ENCODE results near the gene LPO. TPM values are rescaled to one million over a fixed set of nuclear protein-coding genes. Genes with fewer than 3 reads are reported as not detected.

Gene LPO
- total and polyA plus RNA-seq, 2 donors = 0.09 to 0.23 TPM

GRCh38 chr17:58219789-58220183 lies 18.6 kb upstream of the LPO start:
- peak in 1 of 9 donors; percentile 2 for DNase-seq (ENCODE audit: low read depth in 6 of 9, low spot score in 9 of 9)
- Histone ChIP-seq H3K27me3 (ENCODE audit: control insufficient read depth in 2 of 2, insufficient read depth in 1 of 2, low read length in 1 of 2) (no peaks in the 10 kb centered on the region), H3K4me3 (ENCODE audit: low read length in 2 of 2) (peak overlapping the region; percentile 69 to 73), H3K27ac (ENCODE audit: low read depth in 1 of 2, low read length in 1 of 2) (peak overlapping the region; percentile 8 to 34), H3K4me1 (ENCODE audit: control insufficient read depth in 2 of 2, insufficient read depth in 2 of 2, low read length in 2 of 2) (peaks cover 5 to 13% of the 10 kb centered on the region in 2 donors), H3K9me3 (ENCODE audit: control insufficient read depth in 2 of 2, insufficient read depth in 1 of 2, low read length in 1 of 2) (no peaks in the 10 kb centered on the region), H3K36me3 (ENCODE audit: control insufficient read depth in 2 of 2, insufficient read depth in 2 of 2, low read length in 1 of 2) (peaks cover 0 to 6% of the 10 kb centered on the region in 2 donors)
- 73% methylated on average over 7 of the region's 7 CpGs for WGBS

GRCh38 chr17:58224315-58224714 lies 14.1 kb upstream of the LPO start:
- no peaks in the 10 kb centered on the region for H3K9me3 ChIP-seq (ENCODE audit: control insufficient read depth in 2 of 2, insufficient read depth in 1 of 2, low read length in 1 of 2)
- no peak overlapping the region for H3K4me3 ChIP-seq (ENCODE audit: low read length in 2 of 2)
- H3K27ac ChIP-seq (ENCODE audit: low read depth in 1 of 2, low read length in 1 of 2) = no peak overlapping the region
- no peaks in the 10 kb centered on the region for H3K36me3 ChIP-seq (ENCODE audit: control insufficient read depth in 2 of 2, insufficient read depth in 2 of 2, low read length in 1 of 2)
- no peak for DNase-seq (ENCODE audit: low read depth in 6 of 9, low spot score in 9 of 9)
- 63% methylated on average over 1 of the region's 1 CpG for WGBS
- H3K27me3 ChIP-seq (ENCODE audit: control insufficient read depth in 2 of 2, insufficient read depth in 1 of 2, low read length in 1 of 2) = peaks cover 0 to 7% of the 10 kb centered on the region in 2 donors
- H3K4me1 ChIP-seq (ENCODE audit: control insufficient read depth in 2 of 2, insufficient read depth in 2 of 2, low read length in 2 of 2) = peaks cover 5 to 8% of the 10 kb centered on the region in 2 donors

- WGBS = 94% methylated on average over 3 of the region's 3 CpGs
- Histone ChIP-seq H3K27me3 (ENCODE audit: control insufficient read depth in 2 of 2, insufficient read depth in 1 of 2, low read length in 1 of 2) (peaks cover 0 to 11% of the 10 kb centered on the region in 2 donors), H3K4me1 (ENCODE audit: control insufficient read depth in 2 of 2, insufficient read depth in 2 of 2, low read length in 2 of 2) (no peaks in the 10 kb centered on the region), H3K27ac (ENCODE audit: low read depth in 1 of 2, low read length in 1 of 2) (no peak overlapping the region), H3K36me3 (ENCODE audit: control insufficient read depth in 2 of 2, insufficient read depth in 2 of 2, low read length in 1 of 2) (no peaks in the 10 kb centered on the region), H3K4me3 (ENCODE audit: low read length in 2 of 2) (no peak overlapping the region), H3K9me3 (ENCODE audit: control insufficient read depth in 2 of 2, insufficient read depth in 1 of 2, low read length in 1 of 2) (no peaks in the 10 kb centered on the region)
- no peak for DNase-seq (ENCODE audit: low read depth in 6 of 9, low spot score in 9 of 9)
Measured at GRCh38 chr17:58227733-58228132, 10.7 kb upstream of the LPO start.

GRCh38 chr17:58228679-58229078 lies 9.7 kb upstream of the LPO start:
- DNase-seq (ENCODE audit: low read depth in 6 of 9, low spot score in 9 of 9) = no peak
- Histone ChIP-seq H3K4me3 (ENCODE audit: low read length in 2 of 2) (no peak overlapping the region), H3K27ac (ENCODE audit: low read depth in 1 of 2, low read length in 1 of 2) (no peak overlapping the region), H3K36me3 (ENCODE audit: control insufficient read depth in 2 of 2, insufficient read depth in 2 of 2, low read length in 1 of 2) (no peaks in the 10 kb centered on the region), H3K4me1 (ENCODE audit: control insufficient read depth in 2 of 2, insufficient read depth in 2 of 2, low read length in 2 of 2) (no peaks in the 10 kb centered on the region), H3K27me3 (ENCODE audit: control insufficient read depth in 2 of 2, insufficient read depth in 1 of 2, low read length in 1 of 2) (peaks cover 0 to 14% of the 10 kb centered on the region in 2 donors), H3K9me3 (ENCODE audit: control insufficient read depth in 2 of 2, insufficient read depth in 1 of 2, low read length in 1 of 2) (no peaks in the 10 kb centered on the region)
- WGBS = 66% methylated on average over 3 of the region's 3 CpGs

GRCh38 chr17:58229384-58229783 lies 9.0 kb upstream of the LPO start:
- 94% methylated on average over 1 of the region's 1 CpG for WGBS
- Histone ChIP-seq H3K36me3 (ENCODE audit: control insufficient read depth in 2 of 2, insufficient read depth in 2 of 2, low read length in 1 of 2) (no peaks in the 10 kb centered on the region), H3K4me1 (ENCODE audit: control insufficient read depth in 2 of 2, insufficient read depth in 2 of 2, low read length in 2 of 2) (no peaks in the 10 kb centered on the region), H3K27me3 (ENCODE audit: control insufficient read depth in 2 of 2, insufficient read depth in 1 of 2, low read length in 1 of 2) (peaks cover 0 to 18% of the 10 kb centered on the region in 2 donors), H3K4me3 (ENCODE audit: low read length in 2 of 2) (no peak overlapping the region), H3K9me3 (ENCODE audit: control insufficient read depth in 2 of 2, insufficient read depth in 1 of 2, low read length in 1 of 2) (no peaks in the 10 kb centered on the region), H3K27ac (ENCODE audit: low read depth in 1 of 2, low read length in 1 of 2) (no peak overlapping the region)
- no peak for DNase-seq (ENCODE audit: low read depth in 6 of 9, low spot score in 9 of 9)

- DNase-seq (ENCODE audit: low read depth in 6 of 9, low spot score in 9 of 9) = no peak
- 96% methylated on average over 4 of the region's 4 CpGs for WGBS
- Histone ChIP-seq H3K27ac (ENCODE audit: low read depth in 1 of 2, low read length in 1 of 2) (no peak overlapping the region), H3K9me3 (ENCODE audit: control insufficient read depth in 2 of 2, insufficient read depth in 1 of 2, low read length in 1 of 2) (no peaks in the 10 kb centered on the region), H3K4me1 (ENCODE audit: control insufficient read depth in 2 of 2, insufficient read depth in 2 of 2, low read length in 2 of 2) (no peaks in the 10 kb centered on the region), H3K4me3 (ENCODE audit: low read length in 2 of 2) (no peak overlapping the region), H3K36me3 (ENCODE audit: control insufficient read depth in 2 of 2, insufficient read depth in 2 of 2, low read length in 1 of 2) (no peaks in the 10 kb centered on the region), H3K27me3 (ENCODE audit: control insufficient read depth in 2 of 2, insufficient read depth in 1 of 2, low read length in 1 of 2) (peaks cover 0 to 18% of the 10 kb centered on the region in 2 donors)
Measured at GRCh38 chr17:58229881-58230280, 8.5 kb upstream of the LPO start.

- Histone ChIP-seq H3K4me3 (ENCODE audit: low read length in 2 of 2) (no peak overlapping the region), H3K27me3 (ENCODE audit: control insufficient read depth in 2 of 2, insufficient read depth in 1 of 2, low read length in 1 of 2) (peaks cover 0 to 33% of the 10 kb centered on the region in 2 donors), H3K36me3 (ENCODE audit: control insufficient read depth in 2 of 2, insufficient read depth in 2 of 2, low read length in 1 of 2) (no peaks in the 10 kb centered on the region), H3K4me1 (ENCODE audit: control insufficient read depth in 2 of 2, insufficient read depth in 2 of 2, low read length in 2 of 2) (no peaks in the 10 kb centered on the region), H3K9me3 (ENCODE audit: control insufficient read depth in 2 of 2, insufficient read depth in 1 of 2, low read length in 1 of 2) (no peaks in the 10 kb centered on the region), H3K27ac (ENCODE audit: low read depth in 1 of 2, low read length in 1 of 2) (no peak overlapping the region)
- 72% methylated on average over 2 of the region's 2 CpGs for WGBS
- DNase-seq (ENCODE audit: low read depth in 6 of 9, low spot score in 9 of 9) = no peak
Measured at GRCh38 chr17:58231641-58232040, 6.7 kb upstream of the LPO start.

GRCh38 chr17:58232707-58233156 lies 5.7 kb upstream of the LPO start:
- Histone ChIP-seq H3K27ac (ENCODE audit: low read depth in 1 of 2, low read length in 1 of 2) (no peak overlapping the region), H3K4me1 (ENCODE audit: control insufficient read depth in 2 of 2, insufficient read depth in 2 of 2, low read length in 2 of 2) (no peaks in the 10 kb centered on the region), H3K36me3 (ENCODE audit: control insufficient read depth in 2 of 2, insufficient read depth in 2 of 2, low read length in 1 of 2) (no peaks in the 10 kb centered on the region), H3K9me3 (ENCODE audit: control insufficient read depth in 2 of 2, insufficient read depth in 1 of 2, low read length in 1 of 2) (no peaks in the 10 kb centered on the region), H3K4me3 (ENCODE audit: low read length in 2 of 2) (no peak overlapping the region), H3K27me3 (ENCODE audit: control insufficient read depth in 2 of 2, insufficient read depth in 1 of 2, low read length in 1 of 2) (peaks cover 0 to 34% of the 10 kb centered on the region in 2 donors)
- WGBS = 70% methylated on average over 12 of the region's 12 CpGs
- peak in 1 of 9 donors; percentile 16 for DNase-seq (ENCODE audit: low read depth in 6 of 9, low spot score in 9 of 9)

- no peak overlapping the region for H3K4me3 ChIP-seq (ENCODE audit: low read length in 2 of 2)
- H3K4me1 ChIP-seq (ENCODE audit: control insufficient read depth in 2 of 2, insufficient read depth in 2 of 2, low read length in 2 of 2) = no peaks in the 10 kb centered on the region
- no peaks in the 10 kb centered on the region for H3K9me3 ChIP-seq (ENCODE audit: control insufficient read depth in 2 of 2, insufficient read depth in 1 of 2, low read length in 1 of 2)
- WGBS = 90% methylated on average over 3 of the region's 3 CpGs
- no peak for DNase-seq (ENCODE audit: low read depth in 6 of 9, low spot score in 9 of 9)
- no peak overlapping the region for H3K27ac ChIP-seq (ENCODE audit: low read depth in 1 of 2, low read length in 1 of 2)
- no peaks in the 10 kb centered on the region for H3K36me3 ChIP-seq (ENCODE audit: control insufficient read depth in 2 of 2, insufficient read depth in 2 of 2, low read length in 1 of 2)
- peaks cover 0 to 34% of the 10 kb centered on the region in 2 donors for H3K27me3 ChIP-seq (ENCODE audit: control insufficient read depth in 2 of 2, insufficient read depth in 1 of 2, low read length in 1 of 2)
Measured at GRCh38 chr17:58233543-58233942, 4.8 kb upstream of the LPO start.

- WGBS = 88% methylated on average over 3 of the region's 3 CpGs
- H3K4me3 ChIP-seq (ENCODE audit: low read length in 2 of 2) = no peak overlapping the region
- H3K27me3 ChIP-seq (ENCODE audit: control insufficient read depth in 2 of 2, insufficient read depth in 1 of 2, low read length in 1 of 2) = peaks cover 0 to 33% of the 10 kb centered on the region in 2 donors
- DNase-seq (ENCODE audit: low read depth in 6 of 9, low spot score in 9 of 9) = no peak
- H3K27ac ChIP-seq (ENCODE audit: low read depth in 1 of 2, low read length in 1 of 2) = no peak overlapping the region
- no peaks in the 10 kb centered on the region for H3K4me1 ChIP-seq (ENCODE audit: control insufficient read depth in 2 of 2, insufficient read depth in 2 of 2, low read length in 2 of 2)
- H3K9me3 ChIP-seq (ENCODE audit: control insufficient read depth in 2 of 2, insufficient read depth in 1 of 2, low read length in 1 of 2) = no peaks in the 10 kb centered on the region
- H3K36me3 ChIP-seq (ENCODE audit: control insufficient read depth in 2 of 2, insufficient read depth in 2 of 2, low read length in 1 of 2) = no peaks in the 10 kb centered on the region
Measured at GRCh38 chr17:58234512-58234911, 3.9 kb upstream of the LPO start.

Data from thymus (tissue), 11 donors.